Measurements from ENCODE around the gene DCLRE1B. TPM values are rescaled to one million over a fixed set of nuclear protein-coding genes. Genes with fewer than 3 reads are reported as not detected.
A peak's percentile ranks its signal among the peaks of the same experiment; 100 is the strongest.

DCLRE1B gene
- total RNA-seq, 1 experiment from 2014 or later = 9.4 TPM

DNA sequence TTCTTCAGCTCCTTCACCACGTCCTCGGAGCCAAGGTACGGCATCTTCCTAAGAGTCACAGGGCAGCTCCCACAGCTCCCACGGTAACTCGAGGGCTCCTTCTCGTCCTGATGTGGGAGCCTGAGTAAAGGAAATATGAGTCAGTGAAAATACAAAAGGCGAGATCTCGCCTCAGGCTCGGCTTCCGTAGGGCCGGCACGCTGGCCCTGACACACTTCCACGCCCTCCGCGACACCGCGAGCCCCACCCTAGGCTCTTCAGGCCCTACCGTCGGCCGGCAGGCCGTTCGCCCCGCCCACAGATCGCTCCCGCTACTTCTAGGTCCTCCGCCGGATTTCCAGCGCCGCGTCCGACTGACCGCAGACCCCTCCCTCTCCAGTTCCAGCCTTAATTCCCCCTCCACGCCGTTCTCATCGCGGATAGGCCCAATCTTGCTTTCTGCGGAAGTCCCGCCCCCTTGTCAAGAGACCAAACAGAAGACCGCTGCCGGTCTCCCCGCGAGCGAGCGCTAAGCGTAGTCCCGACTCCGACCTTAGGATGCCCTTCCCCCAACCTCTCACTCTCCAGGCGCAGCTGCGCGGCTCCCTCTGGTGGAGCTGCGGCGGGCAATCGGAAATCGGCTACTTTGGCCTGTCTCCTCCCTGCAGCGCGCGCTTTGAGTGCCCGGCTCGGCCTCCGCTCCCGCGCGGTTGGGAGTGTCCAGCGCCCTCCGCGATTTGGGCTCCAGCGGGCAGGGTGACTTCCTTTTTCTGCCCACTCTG, at the start of gene DCLRE1B, which contains the start of gene AP4B1 (continued):
- TF ChIP-seq ZNF512 (CRISPR knock-in tag; IDR thresholded peaks at IDR 0.05; ENCODE audit: borderline replicate concordance) = no peak
- TF ChIP-seq, protein P1, sequence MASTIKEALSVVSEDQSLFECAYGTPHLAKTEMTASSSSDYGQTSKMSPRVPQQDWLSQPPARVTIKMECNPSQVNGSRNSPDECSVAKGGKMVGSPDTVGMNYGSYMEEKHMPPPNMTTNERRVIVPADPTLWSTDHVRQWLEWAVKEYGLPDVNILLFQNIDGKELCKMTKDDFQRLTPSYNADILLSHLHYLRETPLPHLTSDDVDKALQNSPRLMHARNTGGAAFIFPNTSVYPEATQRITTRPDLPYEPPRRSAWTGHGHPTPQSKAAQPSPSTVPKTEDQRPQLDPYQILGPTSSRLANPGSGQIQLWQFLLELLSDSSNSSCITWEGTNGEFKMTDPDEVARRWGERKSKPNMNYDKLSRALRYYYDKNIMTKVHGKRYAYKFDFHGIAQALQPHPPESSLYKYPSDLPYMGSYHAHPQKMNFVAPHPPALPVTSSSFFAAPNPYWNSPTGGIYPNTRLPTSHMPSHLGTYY (CRISPR knock-in tag; IDR thresholded peaks at IDR 0.05) = no peak
- no peak for TF ChIP-seq PRRX2 (CRISPR knock-in tag; IDR thresholded peaks at IDR 0.05)
- TF ChIP-seq ATF2 (CRISPR knock-in tag; IDR thresholded peaks at IDR 0.05; ENCODE audit: borderline replicate concordance, low read depth) = no peak
- no peak for TF ChIP-seq HMGA2 (CRISPR knock-in tag; IDR thresholded peaks at IDR 0.05)
- peak; percentile 95 for TF ChIP-seq FOXK1 (CRISPR knock-in tag; IDR thresholded peaks at IDR 0.05)
- TF ChIP-seq, protein P2, sequence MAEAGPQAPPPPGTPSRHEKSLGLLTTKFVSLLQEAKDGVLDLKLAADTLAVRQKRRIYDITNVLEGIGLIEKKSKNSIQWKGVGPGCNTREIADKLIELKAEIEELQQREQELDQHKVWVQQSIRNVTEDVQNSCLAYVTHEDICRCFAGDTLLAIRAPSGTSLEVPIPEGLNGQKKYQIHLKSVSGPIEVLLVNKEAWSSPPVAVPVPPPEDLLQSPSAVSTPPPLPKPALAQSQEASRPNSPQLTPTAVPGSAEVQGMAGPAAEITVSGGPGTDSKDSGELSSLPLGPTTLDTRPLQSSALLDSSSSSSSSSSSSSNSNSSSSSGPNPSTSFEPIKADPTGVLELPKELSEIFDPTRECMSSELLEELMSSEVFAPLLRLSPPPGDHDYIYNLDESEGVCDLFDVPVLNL (CRISPR knock-in tag; IDR thresholded peaks at IDR 0.05; ENCODE audit: borderline replicate concordance, low read depth) = no peak
- no peak for TF ChIP-seq NR3C1 (CRISPR knock-in tag; conservative IDR thresholded peaks at IDR 0.05; ENCODE audit: low read depth)
- no peak for TF ChIP-seq ZNF416 (CRISPR knock-in tag; IDR thresholded peaks at IDR 0.05)
- TF ChIP-seq ZNF425 (CRISPR knock-in tag; conservative IDR thresholded peaks at IDR 0.05) = no peak
- TF ChIP-seq, protein P3, sequence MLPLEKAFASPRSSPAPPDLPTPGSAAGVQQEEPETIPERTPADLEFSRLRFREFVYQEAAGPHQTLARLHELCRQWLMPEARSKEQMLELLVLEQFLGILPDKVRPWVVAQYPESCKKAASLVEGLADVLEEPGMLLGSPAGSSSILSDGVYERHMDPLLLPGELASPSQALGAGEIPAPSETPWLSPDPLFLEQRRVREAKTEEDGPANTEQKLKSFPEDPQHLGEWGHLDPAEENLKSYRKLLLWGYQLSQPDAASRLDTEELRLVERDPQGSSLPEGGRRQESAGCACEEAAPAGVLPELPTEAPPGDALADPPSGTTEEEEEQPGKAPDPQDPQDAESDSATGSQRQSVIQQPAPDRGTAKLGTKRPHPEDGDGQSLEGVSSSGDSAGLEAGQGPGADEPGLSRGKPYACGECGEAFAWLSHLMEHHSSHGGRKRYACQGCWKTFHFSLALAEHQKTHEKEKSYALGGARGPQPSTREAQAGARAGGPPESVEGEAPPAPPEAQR (CRISPR knock-in tag; IDR thresholded peaks at IDR 0.05) = no peak
- peak; percentile 58 for TF ChIP-seq GABPB1 (CRISPR knock-in tag; IDR thresholded peaks at IDR 0.05)
- TF ChIP-seq, protein P4, sequence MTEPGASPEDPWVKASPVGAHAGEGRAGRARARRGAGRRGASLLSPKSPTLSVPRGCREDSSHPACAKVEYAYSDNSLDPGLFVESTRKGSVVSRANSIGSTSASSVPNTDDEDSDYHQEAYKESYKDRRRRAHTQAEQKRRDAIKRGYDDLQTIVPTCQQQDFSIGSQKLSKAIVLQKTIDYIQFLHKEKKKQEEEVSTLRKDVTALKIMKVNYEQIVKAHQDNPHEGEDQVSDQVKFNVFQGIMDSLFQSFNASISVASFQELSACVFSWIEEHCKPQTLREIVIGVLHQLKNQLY (CRISPR knock-in tag; IDR thresholded peaks at IDR 0.05) = no peak
- TF ChIP-seq, protein P5, sequence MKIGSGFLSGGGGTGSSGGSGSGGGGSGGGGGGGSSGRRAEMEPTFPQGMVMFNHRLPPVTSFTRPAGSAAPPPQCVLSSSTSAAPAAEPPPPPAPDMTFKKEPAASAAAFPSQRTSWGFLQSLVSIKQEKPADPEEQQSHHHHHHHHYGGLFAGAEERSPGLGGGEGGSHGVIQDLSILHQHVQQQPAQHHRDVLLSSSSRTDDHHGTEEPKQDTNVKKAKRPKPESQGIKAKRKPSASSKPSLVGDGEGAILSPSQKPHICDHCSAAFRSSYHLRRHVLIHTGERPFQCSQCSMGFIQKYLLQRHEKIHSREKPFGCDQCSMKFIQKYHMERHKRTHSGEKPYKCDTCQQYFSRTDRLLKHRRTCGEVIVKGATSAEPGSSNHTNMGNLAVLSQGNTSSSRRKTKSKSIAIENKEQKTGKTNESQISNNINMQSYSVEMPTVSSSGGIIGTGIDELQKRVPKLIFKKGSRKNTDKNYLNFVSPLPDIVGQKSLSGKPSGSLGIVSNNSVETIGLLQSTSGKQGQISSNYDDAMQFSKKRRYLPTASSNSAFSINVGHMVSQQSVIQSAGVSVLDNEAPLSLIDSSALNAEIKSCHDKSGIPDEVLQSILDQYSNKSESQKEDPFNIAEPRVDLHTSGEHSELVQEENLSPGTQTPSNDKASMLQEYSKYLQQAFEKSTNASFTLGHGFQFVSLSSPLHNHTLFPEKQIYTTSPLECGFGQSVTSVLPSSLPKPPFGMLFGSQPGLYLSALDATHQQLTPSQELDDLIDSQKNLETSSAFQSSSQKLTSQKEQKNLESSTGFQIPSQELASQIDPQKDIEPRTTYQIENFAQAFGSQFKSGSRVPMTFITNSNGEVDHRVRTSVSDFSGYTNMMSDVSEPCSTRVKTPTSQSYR (CRISPR knock-in tag; IDR thresholded peaks at IDR 0.05) = peak; percentile 97
- TF ChIP-seq USF1 (CRISPR knock-in tag; IDR thresholded peaks at IDR 0.05) = peak; percentile 23; the same call in 1 of the 2 replicates
- no peak for TF ChIP-seq GRHL2 (CRISPR knock-in tag; IDR thresholded peaks at IDR 0.05; ENCODE audit: insufficient replicate concordance, severe bottlenecking)
- TF ChIP-seq MYBL2 (CRISPR knock-in tag; IDR thresholded peaks at IDR 0.05) = peak; percentile 84; the same call in 1 of the 2 replicates
- no peak for TF ChIP-seq IRF2 (CRISPR knock-in tag; IDR thresholded peaks at IDR 0.05; ENCODE audit: borderline replicate concordance, low read depth)
- peak; percentile 4; the same call in 1 of the 2 replicates for TF ChIP-seq ETV6 (CRISPR knock-in tag; IDR thresholded peaks at IDR 0.05)
- no peak for TF ChIP-seq STAT6 (CRISPR knock-in tag; conservative IDR thresholded peaks at IDR 0.05; ENCODE audit: low read depth)
- TF ChIP-seq ZNF263 (CRISPR knock-in tag; IDR thresholded peaks at IDR 0.05; ENCODE audit: low read depth) = no peak
